B cell (primary cell): Measurements from ENCODE around the gene MARK2. TPM values are rescaled to one million over a fixed set of nuclear protein-coding genes. Genes with fewer than 3 reads are reported as not detected.

Source experiments
- ATAC-seq: fragments of 200-7000 bp; cut with Tn5 transposase; one replicate; pipeline ENCODE4 v1.10.0; 2021; ENCODE audit warnings: low read depth, mild to moderate bottlenecking, moderate number of reproducible peaks, moderate library complexity
- CTCF ChIA-PET: fragments of 350-600 bp; sonication (Branson Sonifier 250); formaldehyde crosslinking; loops from one replicate; lab custom pipeline; 2021; ENCODE audit warnings: antibody characterized with exemption, inconsistent platforms; lab: Charles Lee
- POLR2A ChIA-PET: fragments of 350-600 bp; sonication (Branson Sonifier 250); formaldehyde crosslinking; loops from one replicate; lab custom pipeline; 2021; ENCODE audit warnings: antibody characterized with exemption; lab: Charles Lee
- DNase-seq: peaks from one replicate; pipeline ENCODE4 v3.0.0; 2013
- H2AFZ ChIP-seq: 2 replicates; pipeline ENCODE4 v1.6.1; 2012; ENCODE audit warnings: mild to moderate bottlenecking, low read depth, low read length; ENCODE audit not compliant: insufficient read depth, poor library complexity, severe bottlenecking
- H3K27ac ChIP-seq, 2 donors: 1 replicate in 1 of 2; 2 replicates in 1 of 2; pipeline ENCODE4 v1.5.1; 2012 to 2013; ENCODE audit warnings: low read length in 2 of 2, mild to moderate bottlenecking in 2 of 2, moderate library complexity in 1 of 2
- H3K27me3 ChIP-seq, 4 experiments: fragments of 200-600 bp in 1 of 4; sonication (generic) in 1 of 4; replicated peaks in 1 of 4; 1 replicate in 2 of 4; 2 replicates in 2 of 4; pipeline versions ENCODE4 v1.6.1 to v1.7.0; 2013 to 2016; ENCODE audit warnings: low read length in 3 of 4, mild to moderate bottlenecking in 2 of 4, mixed read lengths in 1 of 4, moderate library complexity in 1 of 4; ENCODE audit not compliant: insufficient read depth in 4 of 4, control insufficient read depth in 3 of 4; ENCODE audit errors: control extremely low read depth in 1 of 4
- H3K36me3 ChIP-seq, 2 experiments: replicated peaks in 1 of 2; 1 replicate in 1 of 2; 2 replicates in 1 of 2; pipeline versions ENCODE4 v1.6.1 to v1.7.1; 2013; ENCODE audit warnings: low read length in 1 of 2; ENCODE audit not compliant: insufficient read depth in 2 of 2, control insufficient read depth in 1 of 2; ENCODE audit errors: control extremely low read depth in 1 of 2, extremely low read depth in 1 of 2
- H3K4me1 ChIP-seq, 2 donors: fragments of 200-600 bp in 1 of 2; sonication (generic) in 1 of 2; 1 replicate in 1 of 2; 2 replicates in 1 of 2; pipeline versions ENCODE4 v1.5.1 to v1.6.1; 2013 to 2017; ENCODE audit warnings: low read length in 2 of 2; ENCODE audit not compliant: control insufficient read depth in 2 of 2, insufficient read depth in 2 of 2
- H3K4me2 ChIP-seq: replicated peaks from 2 replicates; pipeline ENCODE3; 2012; ENCODE audit warnings: mild to moderate bottlenecking, low read depth, low read length; ENCODE audit not compliant: poor library complexity, severe bottlenecking
- H3K4me3 ChIP-seq, 5 experiments: fragments of 200-600 bp in 1 of 5; sonication (generic) in 1 of 5; 1 replicate in 3 of 5; 2 replicates in 2 of 5; pipeline versions ENCODE4 v1.5.1 to v1.7.0; 2011 to 2016; ENCODE audit warnings: low read length in 4 of 5, mild to moderate bottlenecking in 4 of 5, low read depth in 2 of 5, control low read depth in 1 of 5, moderate library complexity in 1 of 5; ENCODE audit not compliant: insufficient read depth in 1 of 5; ENCODE audit errors: control extremely low read depth in 1 of 5, extremely low read depth in 1 of 5
- H3K79me2 ChIP-seq: fragments of 200-600 bp; sonication (generic); one replicate; pipeline ENCODE4 v1.6.0; 2016; ENCODE audit warnings: low read length; ENCODE audit not compliant: control insufficient read depth, insufficient read depth
- H3K9ac ChIP-seq: fragments of 200-600 bp; sonication (generic); 2 replicates; pipeline ENCODE4 v1.6.1; 2017; ENCODE audit warnings: mild to moderate bottlenecking, low read length, moderate library complexity
- H3K9me3 ChIP-seq, 3 donors: one replicate each; pipeline versions ENCODE4 v1.6.1 to v1.7.1; 2013; ENCODE audit warnings: low read length in 2 of 3; ENCODE audit not compliant: control insufficient read depth in 2 of 3, insufficient read depth in 1 of 3; ENCODE audit errors: control extremely low read depth in 1 of 3
- H4K20me1 ChIP-seq: 2 replicates; pipeline ENCODE4 v1.6.0; 2012; ENCODE audit warnings: mild to moderate bottlenecking, low read length; ENCODE audit not compliant: insufficient read depth, control insufficient read depth, poor library complexity, severe bottlenecking
- H3K27ac Mint-ChIP-seq: one replicate; pipeline ENCODE4 v1.8.0; 2021; ENCODE audit warnings: mixed read lengths
- H3K27me3 Mint-ChIP-seq: one replicate; pipeline ENCODE4 v1.8.0; 2021; ENCODE audit warnings: mixed read lengths
- H3K4me1 Mint-ChIP-seq: one replicate; pipeline ENCODE4 v1.8.0; 2021; ENCODE audit warnings: mixed read lengths
- H3K4me3 Mint-ChIP-seq: one replicate; pipeline ENCODE4 v1.8.0; 2021; ENCODE audit warnings: mixed read lengths
- H3K9me3 Mint-ChIP-seq: one replicate; pipeline ENCODE4 v1.8.0; 2022; ENCODE audit warnings: mixed read lengths; ENCODE audit not compliant: insufficient read depth
- EZH2 ChIP-seq: IDR thresholded peaks from 2 replicates; pipeline ENCODE4 v1.6.1; 2012; ENCODE audit warnings: borderline replicate concordance, low read depth, mild to moderate bottlenecking, moderate library complexity, low read length; ENCODE audit not compliant: insufficient read depth, poor library complexity, severe bottlenecking
- WGBS: methylation state at CpG from one replicate; pipeline ENCODE4 v1.1.5; 2013; ENCODE audit warnings: missing lambda C conversion rate; ENCODE audit not compliant: insufficient coverage; 5-methylcytosine and 5-hydroxymethylcytosine counted together
- intact Hi-C: fragments of 100-400 bp; cut with micrococcal nuclease; formaldehyde crosslinking; loops from one replicate; pipeline ENCODE4 v1.10.0; 2022
- polyA plus RNA-seq: library from polyadenylated mRNA; depleted of rRNA; stranded (reverse); fragments of >200 nt; gene quantifications from 2 replicates; pipeline ENCODE4 v1.2.3, GENCODE V29; 2012
- total RNA-seq, 2 donors: library from RNA; stranded (reverse); fragments of 120-200 nt in 1 of 2; gene quantifications; 1 replicate in 1 of 2; 2 replicates in 1 of 2; pipeline versions ENCODE4 v1.2.3 to v1.2.4, GENCODE V29; 2013 to 2022
- TF ChIP-seq, protein P1 (sequence below): fragments of 200-600 bp; IDR thresholded peaks from one replicate; pipeline ENCODE4 v1.8.0; 2022; ENCODE audit warnings: antibody characterized with exemption, mild to moderate bottlenecking

The MARK2 gene
- total and polyA plus RNA-seq, 2 donors (not counting 1 experiment from before 2014, with no cell fraction given): 47.2 to 58.1 TPM

DNA sequence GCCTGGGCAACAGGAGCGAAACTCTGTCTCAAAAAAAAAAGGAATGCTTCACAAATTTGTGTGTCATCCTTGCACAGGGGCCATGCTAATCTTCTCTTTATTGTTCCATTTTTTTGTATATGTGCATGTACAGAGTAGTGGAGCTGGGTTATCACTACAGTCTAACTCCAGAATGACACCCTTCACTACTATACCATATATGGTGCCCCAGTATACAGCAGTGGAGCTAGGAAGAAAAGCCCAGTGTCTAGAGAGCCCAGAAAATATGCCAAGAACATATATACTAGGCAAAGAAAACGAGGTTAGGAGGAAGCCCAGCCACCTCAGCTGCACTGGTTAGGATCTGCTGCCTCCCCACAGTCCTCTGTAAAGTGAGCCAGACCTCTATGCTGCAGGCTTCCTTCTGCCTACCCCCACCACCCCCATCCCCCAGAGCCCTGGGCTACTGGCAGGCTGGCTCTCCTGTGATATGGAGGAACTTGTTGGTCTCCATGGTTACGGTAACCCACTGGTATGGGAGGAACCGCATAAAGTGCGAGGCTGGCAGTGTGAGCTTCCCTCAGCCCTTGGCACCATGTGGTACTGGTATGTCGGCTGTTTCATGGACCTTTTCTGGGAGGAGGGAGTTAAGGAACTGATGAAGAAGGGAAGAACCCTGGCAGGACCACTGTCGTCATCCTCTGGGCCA, 43.8 kb downstream of the MARK2 start:
- 43% methylated on average over 3 of the region's 7 CpGs for WGBS
- Histone ChIP-seq H3K9me3 (no peaks in the 10 kb centered on the region), H3K4me1 (peaks cover 27 to 36% of the 10 kb centered on the region in 2 donors), H3K79me2 (peaks cover 95% of the 10 kb centered on the region), H2AFZ (no peak overlapping the region), H3K36me3 (peaks cover 0 to 23% of the 10 kb centered on the region in 2 experiments), H3K4me3 (no peak overlapping the region), H4K20me1 (peaks cover 93% of the 10 kb centered on the region), H3K9ac (no peak overlapping the region), H3K27me3 (no peaks in the 10 kb centered on the region), H3K4me2 (peak overlapping the region; percentile 37), H3K27ac (peak overlapping the region in 1 of 2 donors; percentile 69)
- peak; percentile 90 for ATAC-seq
- no peaks in the 10 kb centered on the region for H3K9me3 Mint-ChIP-seq
- peak; percentile 65 for DNase-seq
- H3K4me3 Mint-ChIP-seq: no peak overlapping the region
- CTCF ChIA-PET: interaction anchor here (0.9 to 1.7 kb wide), 3 partner anchors 14 to 63 kb away, joined by 3 to 4 read pairs (median 3); no protein-coding TSS in a partner anchor
- no peaks in the 10 kb centered on the region for H3K27me3 Mint-ChIP-seq
- POLR2A ChIA-PET: interaction anchor here (0.5 kb wide), 1 partner anchor 24 kb away, joined by 4 read pairs; no protein-coding TSS in a partner anchor
- peaks cover 63% of the 10 kb centered on the region for H3K4me1 Mint-ChIP-seq
- intact Hi-C loops: loop anchor here (10.0 kb wide), 1 partner anchor 92 kb away; the partner anchor contains the start of gene COX8A
- H3K27ac Mint-ChIP-seq: peak overlapping the region; percentile 81
- TF ChIP-seq EZH2: no peak
- TF ChIP-seq, protein P1, sequence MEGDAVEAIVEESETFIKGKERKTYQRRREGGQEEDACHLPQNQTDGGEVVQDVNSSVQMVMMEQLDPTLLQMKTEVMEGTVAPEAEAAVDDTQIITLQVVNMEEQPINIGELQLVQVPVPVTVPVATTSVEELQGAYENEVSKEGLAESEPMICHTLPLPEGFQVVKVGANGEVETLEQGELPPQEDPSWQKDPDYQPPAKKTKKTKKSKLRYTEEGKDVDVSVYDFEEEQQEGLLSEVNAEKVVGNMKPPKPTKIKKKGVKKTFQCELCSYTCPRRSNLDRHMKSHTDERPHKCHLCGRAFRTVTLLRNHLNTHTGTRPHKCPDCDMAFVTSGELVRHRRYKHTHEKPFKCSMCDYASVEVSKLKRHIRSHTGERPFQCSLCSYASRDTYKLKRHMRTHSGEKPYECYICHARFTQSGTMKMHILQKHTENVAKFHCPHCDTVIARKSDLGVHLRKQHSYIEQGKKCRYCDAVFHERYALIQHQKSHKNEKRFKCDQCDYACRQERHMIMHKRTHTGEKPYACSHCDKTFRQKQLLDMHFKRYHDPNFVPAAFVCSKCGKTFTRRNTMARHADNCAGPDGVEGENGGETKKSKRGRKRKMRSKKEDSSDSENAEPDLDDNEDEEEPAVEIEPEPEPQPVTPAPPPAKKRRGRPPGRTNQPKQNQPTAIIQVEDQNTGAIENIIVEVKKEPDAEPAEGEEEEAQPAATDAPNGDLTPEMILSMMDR: no peak

DNA sequence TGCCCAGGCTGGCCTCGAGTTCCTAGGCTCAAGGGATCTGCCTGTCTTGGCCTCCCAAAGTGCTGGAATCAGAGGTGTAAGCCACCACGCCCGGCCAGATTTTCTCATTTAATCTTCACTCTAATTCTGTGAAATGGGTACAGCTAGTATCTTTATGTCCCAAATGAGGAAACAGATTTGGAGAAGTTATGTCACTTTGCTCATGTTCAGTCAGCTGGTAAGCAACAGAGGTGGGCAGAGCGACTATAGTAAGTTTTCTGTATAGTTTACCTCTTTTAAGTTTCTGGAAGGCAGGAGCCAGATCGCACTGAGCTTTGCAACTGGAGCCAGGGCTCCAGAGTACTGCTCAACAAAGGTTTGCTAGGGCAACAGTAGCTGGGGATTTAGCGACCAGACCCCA, 44.9 kb downstream of the MARK2 start:
- CTCF ChIA-PET: interaction anchor here (1.0 to 1.7 kb wide), 2 partner anchors 10 to 62 kb away, joined by 4 to 5 read pairs; no protein-coding TSS in a partner anchor
- intact Hi-C loops: loop anchor here (10.0 kb wide), 1 partner anchor 91 kb away; the partner anchor contains the start of gene COX8A

More for the DNA sequence above, 44.9 kb downstream of the MARK2 start:
- no peak overlapping the region for H2AFZ ChIP-seq
- no peaks in the 10 kb centered on the region for H3K9me3 Mint-ChIP-seq
- no peak for TF ChIP-seq EZH2
- TF ChIP-seq, protein P1: no peak
- DNase-seq (peak; percentile 24), ATAC-seq (no peak)
- peak overlapping the region; percentile 53 for H3K27ac Mint-ChIP-seq
- H3K36me3 ChIP-seq: peaks cover 0 to 15% of the 10 kb centered on the region in 2 experiments
- H3K9me3 ChIP-seq: no peaks in the 10 kb centered on the region
- H3K27me3 Mint-ChIP-seq: no peaks in the 10 kb centered on the region
- H3K4me1 ChIP-seq: peaks cover 36 to 46% of the 10 kb centered on the region in 2 donors
- peak overlapping the region; percentile 4 to 69 for H3K27ac ChIP-seq
- H3K79me2 ChIP-seq: peaks cover 95% of the 10 kb centered on the region
- no peaks in the 10 kb centered on the region for H3K27me3 ChIP-seq
- POLR2A ChIA-PET: no interaction called here
- H4K20me1 ChIP-seq: peaks cover 92% of the 10 kb centered on the region
- no peak overlapping the region for H3K4me2 ChIP-seq
- no peak overlapping the region for H3K9ac ChIP-seq
- H3K4me1 Mint-ChIP-seq: peaks cover 68% of the 10 kb centered on the region
- no peak overlapping the region for H3K4me3 Mint-ChIP-seq
- no peak overlapping the region for H3K4me3 ChIP-seq
- WGBS: 78% methylated on average over 4 of the region's 6 CpGs
